ENCODE results near the gene TRNP1. TPM values are rescaled to one million over a fixed set of nuclear protein-coding genes. Genes with fewer than 3 reads are reported as not detected.

The TRNP1 gene
- polyA plus RNA-seq, 1 donor from 2014 or later, result 11.0 TPM

- H3K9ac ChIP-seq (ENCODE audit: low read length), result no peak overlapping the region
- no peaks in the 10 kb centered on the region for H3K27me3 ChIP-seq (ENCODE audit: insufficient read depth, low read depth, low read length)
- no peaks in the 10 kb centered on the region for H3F3A ChIP-seq (ENCODE audit: insufficient read depth, low read length, poor library complexity, severe bottlenecking)
- no peaks in the 10 kb centered on the region for H4K20me1 ChIP-seq (ENCODE audit: insufficient read depth)
- no peaks in the 10 kb centered on the region for H3K9me2 ChIP-seq (ENCODE audit: insufficient read depth, low read length)
- TF ChIP-seq TAF1 (IDR thresholded peaks at IDR 0.05; ENCODE audit: low read depth), result no peak
- TF ChIP-seq, protein P1, sequence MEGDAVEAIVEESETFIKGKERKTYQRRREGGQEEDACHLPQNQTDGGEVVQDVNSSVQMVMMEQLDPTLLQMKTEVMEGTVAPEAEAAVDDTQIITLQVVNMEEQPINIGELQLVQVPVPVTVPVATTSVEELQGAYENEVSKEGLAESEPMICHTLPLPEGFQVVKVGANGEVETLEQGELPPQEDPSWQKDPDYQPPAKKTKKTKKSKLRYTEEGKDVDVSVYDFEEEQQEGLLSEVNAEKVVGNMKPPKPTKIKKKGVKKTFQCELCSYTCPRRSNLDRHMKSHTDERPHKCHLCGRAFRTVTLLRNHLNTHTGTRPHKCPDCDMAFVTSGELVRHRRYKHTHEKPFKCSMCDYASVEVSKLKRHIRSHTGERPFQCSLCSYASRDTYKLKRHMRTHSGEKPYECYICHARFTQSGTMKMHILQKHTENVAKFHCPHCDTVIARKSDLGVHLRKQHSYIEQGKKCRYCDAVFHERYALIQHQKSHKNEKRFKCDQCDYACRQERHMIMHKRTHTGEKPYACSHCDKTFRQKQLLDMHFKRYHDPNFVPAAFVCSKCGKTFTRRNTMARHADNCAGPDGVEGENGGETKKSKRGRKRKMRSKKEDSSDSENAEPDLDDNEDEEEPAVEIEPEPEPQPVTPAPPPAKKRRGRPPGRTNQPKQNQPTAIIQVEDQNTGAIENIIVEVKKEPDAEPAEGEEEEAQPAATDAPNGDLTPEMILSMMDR (IDR thresholded peaks at IDR 0.05; ENCODE audit: poor library complexity, severe bottlenecking), result no peak
- TF ChIP-seq POLR2AphosphoS5 (IDR thresholded peaks at IDR 0.05), result no peak
- no peak for TF ChIP-seq SMC3 (conservative IDR thresholded peaks at IDR 0.05; ENCODE audit: poor library complexity)
- no peak for TF ChIP-seq MXI1 (conservative IDR thresholded peaks at IDR 0.05; ENCODE audit: poor library complexity, severe bottlenecking)
- no peak for TF ChIP-seq EZH2 (IDR thresholded peaks at IDR 0.05; ENCODE audit: borderline replicate concordance, insufficient read depth, low read length, poor library complexity, severe bottlenecking)
- TF ChIP-seq RAD21 (conservative IDR thresholded peaks at IDR 0.05), result no peak
- no peak for TF ChIP-seq REST (IDR thresholded peaks at IDR 0.05; ENCODE audit: borderline replicate concordance)
- no peak for TF ChIP-seq EP300 (conservative IDR thresholded peaks at IDR 0.05; ENCODE audit: poor library complexity, severe bottlenecking)
- H3K27ac ChIP-seq (ENCODE audit: low read length), result no peak overlapping the region
- no peaks in the 10 kb centered on the region for H3K36me3 ChIP-seq (ENCODE audit: insufficient read depth, low read length)
- no peak overlapping the region for H3K4me2 ChIP-seq (ENCODE audit: low read length)
- H2AFZ ChIP-seq (ENCODE audit: low read depth, low read length), result no peak overlapping the region
- H3K79me2 ChIP-seq (replicated peaks; ENCODE audit: insufficient read depth, low read length), result no peaks in the 10 kb centered on the region
- no peaks in the 10 kb centered on the region for H3K9me3 ChIP-seq (ENCODE audit: low read length)
- no peak overlapping the region for H3K4me3 ChIP-seq (ENCODE audit: low read length)
Measured at GRCh38 chr1:26983863-26984262, 9.6 kb upstream of the TRNP1 start.

DNA sequence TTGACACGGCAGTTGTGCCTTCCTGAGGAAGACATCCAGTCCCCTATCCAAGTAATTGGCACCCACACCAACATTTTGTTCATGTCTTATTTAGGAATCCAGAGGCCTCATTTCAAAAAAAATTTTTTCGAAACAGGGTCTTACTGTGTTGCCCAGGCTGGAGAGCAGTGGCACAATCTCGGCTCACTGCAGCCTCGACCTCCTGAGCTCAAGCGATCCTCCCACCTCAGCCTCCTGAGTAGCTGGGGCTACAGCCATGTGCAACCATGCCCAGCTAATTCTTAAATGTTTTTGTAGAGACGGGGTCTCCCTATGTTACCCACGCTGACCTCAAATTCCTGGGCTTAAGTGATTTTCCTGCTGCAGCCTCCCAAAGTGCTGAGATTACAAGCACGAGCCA lies 9.2 kb upstream of the TRNP1 start:
- Histone ChIP-seq H3K36me3 (ENCODE audit: insufficient read depth, low read length) (no peaks in the 10 kb centered on the region), H3K4me2 (ENCODE audit: low read length) (no peak overlapping the region), H3K27ac (ENCODE audit: low read length) (no peak overlapping the region), H3K9me2 (ENCODE audit: insufficient read depth, low read length) (no peaks in the 10 kb centered on the region), H3F3A (ENCODE audit: insufficient read depth, low read length, poor library complexity, severe bottlenecking) (no peaks in the 10 kb centered on the region), H3K27me3 (ENCODE audit: insufficient read depth, low read depth, low read length) (no peaks in the 10 kb centered on the region), H3K4me3 (ENCODE audit: low read length) (no peak overlapping the region), H3K9ac (ENCODE audit: low read length) (no peak overlapping the region), H4K20me1 (ENCODE audit: insufficient read depth) (no peaks in the 10 kb centered on the region), H3K79me2 (replicated peaks; ENCODE audit: insufficient read depth, low read length) (no peaks in the 10 kb centered on the region), H3K9me3 (ENCODE audit: low read length) (no peaks in the 10 kb centered on the region), H2AFZ (ENCODE audit: low read depth, low read length) (no peak overlapping the region)
- no peak for TF ChIP-seq SMC3 (conservative IDR thresholded peaks at IDR 0.05; ENCODE audit: poor library complexity)
- TF ChIP-seq EP300 (conservative IDR thresholded peaks at IDR 0.05; ENCODE audit: poor library complexity, severe bottlenecking), result no peak
- TF ChIP-seq POLR2AphosphoS5 (IDR thresholded peaks at IDR 0.05), result no peak
- TF ChIP-seq MXI1 (conservative IDR thresholded peaks at IDR 0.05; ENCODE audit: poor library complexity, severe bottlenecking), result no peak
- no peak for TF ChIP-seq TAF1 (IDR thresholded peaks at IDR 0.05; ENCODE audit: low read depth)
- TF ChIP-seq RAD21 (conservative IDR thresholded peaks at IDR 0.05), result no peak
- no peak for TF ChIP-seq EZH2 (IDR thresholded peaks at IDR 0.05; ENCODE audit: borderline replicate concordance, insufficient read depth, low read length, poor library complexity, severe bottlenecking)
- no peak for TF ChIP-seq REST (IDR thresholded peaks at IDR 0.05; ENCODE audit: borderline replicate concordance)
- TF ChIP-seq, protein P1 (IDR thresholded peaks at IDR 0.05; ENCODE audit: poor library complexity, severe bottlenecking), result no peak
